Measurements from ENCODE around the gene NFASC. TPM values are rescaled to one million over a fixed set of nuclear protein-coding genes. Genes with fewer than 3 reads are reported as not detected.

The NFASC gene
- total RNA-seq, 2 experiments from 2014 or later: not detected

GRCh38 chr1:204909109-204909508 is 38.4 kb downstream of the NFASC start:
- H2AFZ ChIP-seq (ENCODE audit: low read length): no peak overlapping the region
- no peak overlapping the region for H3K4me3 ChIP-seq (ENCODE audit: low read depth, low read length, poor library complexity, severe bottlenecking)
- no peaks in the 10 kb centered on the region for H3K9me2 ChIP-seq (ENCODE audit: insufficient read depth, low read length)
- no peaks in the 10 kb centered on the region for H3K9me3 ChIP-seq (ENCODE audit: low read length)
- H3K4me1 ChIP-seq (ENCODE audit: insufficient read depth, low read length, poor library complexity, severe bottlenecking): no peaks in the 10 kb centered on the region
- BruUV-seq (replicated peaks): no TSS peak
- ChIA-PET CTCF (ENCODE audit: unreplicated experiment) (no interaction called here), POLR2A (interaction anchor here (0.6 kb wide), 1 partner anchor 11 kb away, joined by 5 read pairs; no protein-coding TSS in a partner anchor)
- H3K79me2 ChIP-seq (ENCODE audit: insufficient read depth, low read depth, low read length): no peaks in the 10 kb centered on the region
- intact Hi-C loops (cut with micrococcal nuclease; ENCODE audit: unreplicated experiment): no loop called here
- no peak for TF ChIP-seq EZH2phosphoT487 (IDR thresholded peaks at IDR 0.05; ENCODE audit: borderline replicate concordance, low read depth, low read length)
- TF ChIP-seq CTCF (conservative IDR thresholded peaks at IDR 0.05; ENCODE audit: low read length): no peak
- H4K20me1 ChIP-seq (ENCODE audit: insufficient read depth, low read length): no peaks in the 10 kb centered on the region
- no peaks in the 10 kb centered on the region for H3K36me3 ChIP-seq (ENCODE audit: insufficient read depth, low read length)
- H3K4me2 ChIP-seq (ENCODE audit: low read length): no peak overlapping the region
- no peak for DNase-seq (ENCODE audit: low spot score)
- no peak overlapping the region for H3K27ac ChIP-seq (ENCODE audit: low read depth, low read length, poor library complexity, severe bottlenecking)

- intact Hi-C loops (cut with micrococcal nuclease; ENCODE audit: unreplicated experiment): no loop called here
- H3K9me2 ChIP-seq (ENCODE audit: insufficient read depth, low read length): no peaks in the 10 kb centered on the region
- H3K4me1 ChIP-seq (ENCODE audit: insufficient read depth, low read length, poor library complexity, severe bottlenecking): no peaks in the 10 kb centered on the region
- no peak overlapping the region for H3K4me2 ChIP-seq (ENCODE audit: low read length)
- H3K36me3 ChIP-seq (ENCODE audit: insufficient read depth, low read length): no peaks in the 10 kb centered on the region
- H4K20me1 ChIP-seq (ENCODE audit: insufficient read depth, low read length): no peaks in the 10 kb centered on the region
- BruUV-seq (replicated peaks): no TSS peak
- CTCF ChIA-PET (ENCODE audit: unreplicated experiment): no interaction called here
- H3K79me2 ChIP-seq (ENCODE audit: insufficient read depth, low read depth, low read length): no peaks in the 10 kb centered on the region
- POLR2A ChIA-PET: no interaction called here
- H3K4me3 ChIP-seq (ENCODE audit: low read depth, low read length, poor library complexity, severe bottlenecking): no peak overlapping the region
- DNase-seq (ENCODE audit: low spot score): no peak
- no peaks in the 10 kb centered on the region for H3K9me3 ChIP-seq (ENCODE audit: low read length)
- no peak overlapping the region for H2AFZ ChIP-seq (ENCODE audit: low read length)
- TF ChIP-seq CTCF (conservative IDR thresholded peaks at IDR 0.05; ENCODE audit: low read length) (no peak), EZH2phosphoT487 (IDR thresholded peaks at IDR 0.05; ENCODE audit: borderline replicate concordance, low read depth, low read length) (no peak)
- no peak overlapping the region for H3K27ac ChIP-seq (ENCODE audit: low read depth, low read length, poor library complexity, severe bottlenecking)
Measured at GRCh38 chr1:204915861-204916495, 45.3 kb downstream of the NFASC start.

GRCh38 chr1:204917802-204918201 is 47.1 kb downstream of the NFASC start:
- Histone ChIP-seq H3K9me3 (ENCODE audit: low read length) (no peaks in the 10 kb centered on the region), H3K4me2 (ENCODE audit: low read length) (no peak overlapping the region), H3K79me2 (ENCODE audit: insufficient read depth, low read depth, low read length) (no peaks in the 10 kb centered on the region), H3K4me3 (ENCODE audit: low read depth, low read length, poor library complexity, severe bottlenecking) (no peak overlapping the region), H4K20me1 (ENCODE audit: insufficient read depth, low read length) (no peaks in the 10 kb centered on the region), H3K9me2 (ENCODE audit: insufficient read depth, low read length) (no peaks in the 10 kb centered on the region), H2AFZ (ENCODE audit: low read length) (no peak overlapping the region), H3K27ac (ENCODE audit: low read depth, low read length, poor library complexity, severe bottlenecking) (no peak overlapping the region), H3K36me3 (ENCODE audit: insufficient read depth, low read length) (no peaks in the 10 kb centered on the region), H3K4me1 (ENCODE audit: insufficient read depth, low read length, poor library complexity, severe bottlenecking) (no peaks in the 10 kb centered on the region)
- CTCF ChIA-PET (ENCODE audit: unreplicated experiment): interaction anchor here (0.5 kb wide), 1 partner anchor 90 kb away, joined by 3 read pairs; no protein-coding TSS in a partner anchor
- intact Hi-C loops (cut with micrococcal nuclease; ENCODE audit: unreplicated experiment): no loop called here
- TF ChIP-seq EZH2phosphoT487 (IDR thresholded peaks at IDR 0.05; ENCODE audit: borderline replicate concordance, low read depth, low read length) (no peak), CTCF (conservative IDR thresholded peaks at IDR 0.05; ENCODE audit: low read length) (no peak)
- DNase-seq (ENCODE audit: low spot score): no peak
- POLR2A ChIA-PET: interaction anchor here (0.9 kb wide), 1 partner anchor 109 kb away, joined by 4 read pairs; no protein-coding TSS in a partner anchor
- no TSS peak for BruUV-seq (replicated peaks)
